SW 1271 (cell line): ENCODE measurements around the gene SCAI.
"Not testable (repeated sequence)": the region's sequence is repeated elsewhere in the genome, so short reads cannot be mapped to it uniquely, and the experiment has no call there.

ENCODE experiments used
- DNase-seq, 2 experiments: peaks; one replicate each; lab custom pipeline; 2025; lab: John Stamatoyannopoulos, UW

The SCAI gene

GRCh38 chr9:125143377-125144090, at the start of gene SCAI:
SCAI (minus strand) TSS chr9:125143528; CDS start chr9:125143437, 91 bp downstream.
- DNase-seq: peak; percentile 98 to 99

- no peak for DNase-seq
Measured at GRCh38 chr9:125190361-125190801, 47.1 kb upstream of the SCAI start.

GRCh38 chr9:125189361-125190289, 46.3 kb upstream of the SCAI start, which contains the start of gene PPP6C:
PPP6C (minus strand) TSS chr9:125189803; CDS start chr9:125189718, 85 bp downstream.
- peak; percentile 91 to 96 for DNase-seq

GRCh38 chr9:125189011-125189360, 45.7 kb upstream of the SCAI start:
- no peak for DNase-seq

GRCh38 chr9:125183561-125183960, 40.2 kb upstream of the SCAI start:
- no peak for DNase-seq

- no peak for DNase-seq
Measured at GRCh38 chr9:125183054-125183453, 39.7 kb upstream of the SCAI start.

- not testable (repeated sequence) for DNase-seq
Measured at GRCh38 chr9:125181756-125182155, 38.4 kb upstream of the SCAI start.

GRCh38 chr9:125180876-125181275, 37.5 kb upstream of the SCAI start:
- no peak for DNase-seq

GRCh38 chr9:125179776-125180175, 36.4 kb upstream of the SCAI start:
- not testable (repeated sequence) for DNase-seq

- no peak for DNase-seq
Measured at GRCh38 chr9:125177888-125178287, 34.6 kb upstream of the SCAI start.

- DNase-seq: no peak
Measured at GRCh38 chr9:125176636-125177035, 33.3 kb upstream of the SCAI start.

GRCh38 chr9:125172031-125172755, 28.9 kb upstream of the SCAI start:
- no peak for DNase-seq

- DNase-seq: no peak
Measured at GRCh38 chr9:125169895-125170294, 26.6 kb upstream of the SCAI start.

GRCh38 chr9:125166762-125167161, 23.4 kb upstream of the SCAI start:
- DNase-seq: no peak

- not testable (repeated sequence) for DNase-seq
Measured at GRCh38 chr9:125162891-125163290, 19.6 kb upstream of the SCAI start.

- no peak for DNase-seq
Measured at GRCh38 chr9:125161284-125161918, 18.1 kb upstream of the SCAI start.

GRCh38 chr9:125160750-125161149, 17.4 kb upstream of the SCAI start:
- no peak for DNase-seq

GRCh38 chr9:125156551-125156950, 13.2 kb upstream of the SCAI start:
- no peak for DNase-seq

- no peak for DNase-seq
Measured at GRCh38 chr9:125153712-125154367, 10.5 kb upstream of the SCAI start.

GRCh38 chr9:125151730-125152129, 8.4 kb upstream of the SCAI start:
- DNase-seq: no peak
